HL-60/S4 (cell line): ENCODE data around the gene MGME1.
"Not testable (repeated sequence)": the region's sequence is repeated elsewhere in the genome, so short reads cannot be mapped to it uniquely, and the experiment has no call there.

ENCODE experiments used
- in situ Hi-C: fragments of 300-500 bp; cut with MboI; formaldehyde crosslinking; loops from 2 replicates; pipeline ENCODE4 v1.14.3; 2022; ENCODE audit warnings: low sequenced_read_pairs

Gene MGME1

DNA sequence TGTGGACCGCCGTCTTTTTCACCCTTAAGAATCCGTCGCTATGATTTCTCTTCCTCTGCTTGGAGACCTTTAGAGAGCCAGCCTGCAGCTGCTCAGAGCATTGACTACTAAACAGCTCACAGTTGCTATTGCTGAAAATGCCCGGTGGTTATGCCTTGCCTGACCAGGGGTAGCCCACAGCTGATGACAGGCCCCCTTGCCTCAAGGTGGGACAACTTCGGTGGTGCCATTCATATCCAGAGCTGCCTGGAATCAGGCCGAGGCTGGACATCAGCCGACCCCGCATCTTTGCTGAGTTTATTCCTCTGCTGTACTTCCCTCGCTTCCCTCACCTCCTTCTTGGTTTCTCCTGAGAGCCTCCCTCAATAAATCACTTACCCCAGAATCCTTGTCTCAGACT lies 49.3 kb downstream of the MGME1 start:
- in situ Hi-C loops: no loop called here

DNA sequence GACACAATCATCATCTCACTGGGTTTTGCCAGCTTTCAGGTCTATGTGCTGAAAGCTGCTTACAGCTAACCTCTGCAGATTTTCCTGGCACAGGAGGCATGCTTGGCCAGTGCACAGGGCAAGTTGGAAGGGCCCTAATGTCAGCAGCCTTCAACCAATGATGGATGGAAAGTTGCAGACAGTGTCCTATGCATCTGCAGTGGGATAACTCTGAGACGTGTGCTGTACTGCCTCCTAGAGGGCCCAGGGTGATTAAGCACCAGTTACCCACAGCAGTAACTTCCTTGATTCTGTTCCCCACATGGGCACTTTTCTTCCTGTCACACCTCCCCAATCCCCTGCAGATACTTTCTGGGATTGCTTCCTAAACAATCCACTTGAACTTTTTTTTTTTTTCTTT lies 50.2 kb downstream of the MGME1 start:
- in situ Hi-C loops: no loop called here

DNA sequence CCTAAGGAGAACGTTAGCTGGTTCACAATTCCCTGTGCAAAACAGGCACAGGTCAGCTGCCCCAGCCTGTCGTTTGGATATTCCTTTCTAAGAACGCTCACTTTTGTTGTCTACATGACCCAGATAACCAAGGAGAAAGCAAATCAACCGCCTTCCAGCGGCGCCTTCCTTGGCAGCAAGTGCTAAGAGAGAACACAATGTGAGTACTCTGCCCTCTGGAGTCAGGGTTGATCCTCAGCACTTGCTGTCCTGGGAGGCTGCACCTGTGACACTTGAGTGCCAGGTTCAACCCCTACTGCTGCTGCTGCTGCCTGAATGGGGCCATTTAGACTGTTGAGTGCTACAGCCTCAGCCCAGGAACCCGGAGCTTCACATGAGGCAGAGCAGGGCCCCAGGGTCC lies 52.1 kb downstream of the MGME1 start:
- in situ Hi-C loops: no loop called here

GRCh38 chr20:18024606-18025127 lies 55.8 kb downstream of the MGME1 start:
- in situ Hi-C loops: no loop called here

- in situ Hi-C loops: not testable (repeated sequence)
Measured at GRCh38 chr20:18027011-18027410, 58.2 kb downstream of the MGME1 start.

GRCh38 chr20:18030020-18030419 lies 61.2 kb downstream of the MGME1 start:
- in situ Hi-C loops: no loop called here

DNA sequence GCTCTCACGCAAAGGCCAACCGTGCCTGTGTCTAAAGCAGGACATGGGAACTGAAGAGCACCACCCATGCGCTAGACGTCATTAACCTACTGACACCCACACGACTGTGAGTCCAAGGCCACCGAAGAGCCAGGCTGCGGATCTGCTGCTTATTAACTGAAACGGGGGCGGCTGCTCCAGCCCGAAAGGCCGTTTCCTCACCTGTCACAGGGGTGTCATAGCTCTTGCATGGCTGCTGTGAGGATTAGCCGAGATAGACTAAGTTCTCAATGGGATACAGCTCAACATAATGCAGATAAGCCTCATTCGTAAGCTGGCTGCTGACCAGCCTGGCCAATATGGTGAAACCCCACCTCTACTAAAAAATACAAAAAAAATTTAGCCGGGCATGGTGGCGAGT lies 62.2 kb downstream of the MGME1 start:
- in situ Hi-C loops: no loop called here

- in situ Hi-C loops: no loop called here
Measured at GRCh38 chr20:18031888-18032509, 63.2 kb downstream of the MGME1 start.

DNA sequence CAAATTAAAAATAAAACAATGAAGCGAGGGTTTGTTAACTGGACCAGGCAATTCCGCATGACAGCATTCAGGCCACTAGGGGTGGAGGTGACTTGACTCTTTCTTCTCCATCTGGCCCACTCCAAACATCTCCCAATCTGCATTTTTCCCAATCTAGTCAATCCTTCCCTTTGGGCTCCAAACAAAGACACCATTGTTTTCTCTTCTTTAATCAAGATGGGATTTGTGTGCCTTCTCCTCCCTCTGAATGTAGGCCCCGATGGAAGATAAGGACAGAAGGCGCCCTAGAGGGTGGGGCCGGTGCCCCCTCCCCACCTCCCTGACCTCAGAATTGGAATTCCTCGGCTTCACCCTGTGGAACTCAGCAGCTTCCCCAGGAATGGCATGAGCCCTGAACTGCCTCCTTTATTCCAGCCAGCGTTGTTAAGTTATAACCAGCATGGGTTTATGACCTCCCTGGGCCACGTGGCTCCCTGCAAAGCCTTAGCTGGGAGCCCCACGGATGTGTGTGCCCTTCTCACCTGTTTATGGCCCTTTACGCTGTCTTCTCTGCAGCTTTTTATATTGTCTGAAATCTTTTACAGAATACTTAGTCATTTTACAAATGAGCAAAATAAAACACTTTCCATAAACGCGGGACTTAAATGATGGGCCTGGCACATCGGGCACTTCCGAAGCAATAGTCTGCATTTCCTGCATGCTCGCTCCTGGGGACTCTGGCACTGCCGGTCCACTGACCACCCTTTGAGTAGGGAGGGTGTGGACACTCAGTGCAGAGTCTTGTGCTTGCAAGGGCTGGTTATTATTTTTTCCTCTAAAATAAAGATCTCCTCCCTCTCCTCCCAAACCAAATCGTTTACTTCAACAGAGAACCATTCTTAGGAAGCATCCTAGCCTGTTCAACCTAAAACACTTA lies 64.4 kb downstream of the MGME1 start:
- in situ Hi-C loops: no loop called here

DNA sequence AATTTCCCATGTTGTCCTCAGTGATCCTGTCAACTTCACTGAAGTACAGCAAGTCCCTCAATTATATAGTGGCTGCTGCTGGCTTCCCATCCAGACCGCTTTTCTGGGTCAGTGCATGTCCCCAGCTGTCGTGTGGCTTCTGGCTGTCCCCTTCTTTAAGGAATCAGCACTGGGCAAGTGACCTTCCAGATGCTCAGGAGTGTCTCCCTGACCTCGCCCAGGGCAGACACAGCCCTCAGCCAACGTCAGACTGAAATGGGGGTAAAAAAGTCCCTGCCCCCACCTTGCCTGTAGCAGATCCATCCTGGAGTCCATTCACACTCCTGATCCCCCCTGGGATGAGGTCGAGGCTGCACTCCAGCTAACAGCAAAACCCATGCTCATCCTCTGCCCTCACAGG lies 65.2 kb downstream of the MGME1 start:
- in situ Hi-C loops: no loop called here

GRCh38 chr20:18039063-18039462 lies 70.2 kb downstream of the MGME1 start:
- in situ Hi-C loops: no loop called here
